Stimulated activated CD4-positive, alpha-beta T cell treated with anti-CD3 and anti-CD28 coated beads, TNF-alpha, amount 100 ng/mL, for 1 hour (primary cell): ENCODE data around the gene NSMCE1.

Experiments
- DNase-seq, 3 donors: peaks; one replicate each; pipeline ENCODE4 v3.0.0-alpha.2; 2020; ENCODE audit warnings: low read depth in 3 of 3, low spot score in 1 of 3

The NSMCE1 gene

DNA sequence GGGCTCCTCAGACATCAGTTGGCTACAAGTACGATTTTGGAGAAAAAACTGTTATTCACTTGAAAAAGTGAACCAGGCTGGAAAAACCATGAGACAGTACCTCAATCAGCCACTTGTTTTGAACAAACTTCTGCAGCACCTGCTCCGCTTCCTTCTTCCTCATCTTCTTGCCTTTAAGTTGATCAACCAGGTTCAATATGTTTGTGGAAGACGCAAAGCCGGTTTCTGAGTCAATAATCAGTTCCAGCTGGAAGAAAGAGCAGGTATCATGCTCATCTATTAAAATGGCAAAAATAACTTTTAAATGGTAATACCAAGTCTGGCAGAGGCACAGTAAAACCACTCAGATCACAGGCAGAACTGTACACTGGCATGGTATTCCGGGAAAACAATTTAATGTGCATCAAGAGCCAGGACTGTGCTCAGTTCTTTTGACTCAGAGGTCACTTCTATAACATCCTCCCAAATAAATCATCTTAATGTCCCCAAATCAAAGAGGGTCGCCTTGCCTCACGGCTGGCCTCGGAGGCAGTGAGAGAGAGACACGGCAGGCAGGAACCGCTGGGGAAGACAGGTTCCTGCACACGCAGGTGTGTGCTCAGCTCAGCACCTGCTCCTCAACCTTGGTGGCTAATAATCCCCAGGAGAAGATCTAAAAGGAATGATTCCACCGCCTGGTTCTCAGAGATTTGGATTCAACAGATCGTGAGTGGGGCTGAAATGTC, 35.5 kb downstream of the NSMCE1 start:
- no peak for DNase-seq

DNA sequence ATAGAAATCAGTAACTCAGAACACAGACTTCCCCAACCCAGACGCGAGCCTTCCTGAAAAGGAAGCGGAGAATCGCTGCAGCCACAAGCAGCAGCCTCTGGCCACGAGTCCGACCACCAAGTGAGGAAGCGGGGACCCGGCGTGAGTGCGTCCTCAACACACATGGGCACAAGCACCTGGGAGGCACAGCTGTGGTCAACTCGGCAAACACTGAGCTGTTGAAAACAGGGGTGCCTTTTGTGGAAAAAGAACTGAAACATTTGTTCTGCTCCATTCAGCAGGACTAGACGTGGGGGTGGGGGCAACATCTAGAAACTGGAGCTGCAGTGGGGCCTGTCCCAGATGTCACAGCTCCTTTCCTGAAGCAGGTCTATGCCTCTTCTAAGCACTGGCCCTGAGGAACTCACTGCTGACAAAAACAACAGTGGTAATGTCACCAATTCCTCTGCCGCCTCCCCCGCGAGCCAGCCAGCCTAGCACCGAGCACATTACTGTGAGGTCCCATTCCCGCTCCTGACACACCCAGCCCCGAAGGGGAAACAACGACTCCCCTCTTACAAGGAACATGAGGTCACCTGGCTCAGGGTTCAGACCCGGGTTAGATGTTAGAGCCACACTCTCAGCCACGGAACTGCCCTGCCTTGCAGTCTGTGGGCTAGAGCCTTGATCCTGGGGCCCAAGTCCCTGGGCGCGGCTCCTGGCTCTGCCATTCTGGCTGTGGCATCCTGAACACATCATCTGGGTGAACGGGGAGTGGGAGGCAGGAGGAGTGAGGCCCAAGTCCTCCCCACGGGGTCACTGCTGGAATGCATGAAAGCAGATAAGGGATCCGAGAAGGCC, 36.3 kb downstream of the NSMCE1 start:
- DNase-seq, result peak in 1 of 3 donors; percentile 33

DNA sequence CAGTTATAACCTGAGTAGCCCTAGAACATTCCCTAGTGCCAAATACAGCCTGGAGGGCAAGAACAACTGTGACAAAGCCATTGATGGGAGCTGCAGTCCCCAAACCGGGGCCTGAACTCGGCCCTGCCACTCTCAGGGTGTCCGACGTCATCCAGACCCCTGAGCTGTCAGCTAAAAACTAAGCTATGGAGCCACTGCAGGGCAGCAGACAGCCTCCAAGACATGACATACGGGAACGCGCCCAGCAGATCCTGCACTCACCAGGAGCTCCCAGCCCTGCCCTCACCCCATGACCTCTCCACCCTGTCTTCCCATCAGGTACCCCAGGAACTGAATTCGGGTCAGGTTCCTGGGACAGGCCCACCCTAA, 36.9 kb downstream of the NSMCE1 start:
- no peak for DNase-seq

DNA sequence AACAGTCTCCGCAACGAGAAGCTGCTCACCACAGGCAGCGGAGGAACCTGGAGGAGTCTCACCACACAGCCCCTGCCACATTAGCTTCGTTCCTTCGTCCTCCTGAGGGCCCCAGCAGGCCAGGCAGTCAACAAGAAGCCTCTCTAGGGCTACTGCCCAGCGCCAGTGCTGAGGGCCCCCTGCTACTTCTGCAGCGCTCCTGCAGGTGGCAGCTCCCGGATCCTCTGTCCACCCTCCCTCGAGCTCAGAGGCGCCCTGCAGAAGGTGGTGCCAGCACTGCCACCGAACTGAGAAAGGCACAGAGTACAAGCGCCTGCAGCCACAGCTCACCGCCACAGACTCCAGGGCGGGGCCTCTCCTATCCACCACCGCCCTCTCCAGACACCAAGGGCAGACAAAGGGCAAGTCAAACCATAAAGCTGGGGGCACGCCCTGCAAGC, 38.0 kb downstream of the NSMCE1 start:
- DNase-seq, result peak; percentile 30 to 64 (median 60)

DNA sequence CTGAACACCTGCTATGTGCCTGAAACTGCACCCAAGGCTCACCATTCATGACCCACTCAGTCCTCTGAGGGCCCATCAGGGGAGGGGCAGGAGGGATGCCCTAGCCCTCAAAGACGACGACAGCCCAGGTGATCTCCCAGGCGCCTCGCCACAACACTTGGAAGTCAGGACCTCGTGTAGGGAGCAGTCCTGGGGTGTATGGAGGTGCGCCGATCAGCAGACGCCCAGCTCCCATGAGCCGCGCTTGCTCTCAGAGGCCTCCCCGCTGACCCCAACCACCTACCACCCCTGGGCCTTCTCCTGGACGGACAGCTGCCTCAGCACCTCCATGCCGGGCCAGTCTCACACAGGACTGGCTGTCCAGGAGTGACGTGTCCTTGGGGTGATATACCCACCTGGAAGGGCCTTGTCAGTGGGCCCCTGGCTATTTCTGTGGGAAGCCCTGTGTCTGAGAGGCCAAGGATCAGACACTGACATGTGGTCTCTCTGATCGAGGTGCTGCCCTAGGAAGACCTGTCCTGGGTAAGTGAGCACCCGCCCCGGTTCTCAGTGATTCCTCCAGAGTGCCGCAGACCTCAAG, 38.6 kb downstream of the NSMCE1 start:
- no peak for DNase-seq

DNA sequence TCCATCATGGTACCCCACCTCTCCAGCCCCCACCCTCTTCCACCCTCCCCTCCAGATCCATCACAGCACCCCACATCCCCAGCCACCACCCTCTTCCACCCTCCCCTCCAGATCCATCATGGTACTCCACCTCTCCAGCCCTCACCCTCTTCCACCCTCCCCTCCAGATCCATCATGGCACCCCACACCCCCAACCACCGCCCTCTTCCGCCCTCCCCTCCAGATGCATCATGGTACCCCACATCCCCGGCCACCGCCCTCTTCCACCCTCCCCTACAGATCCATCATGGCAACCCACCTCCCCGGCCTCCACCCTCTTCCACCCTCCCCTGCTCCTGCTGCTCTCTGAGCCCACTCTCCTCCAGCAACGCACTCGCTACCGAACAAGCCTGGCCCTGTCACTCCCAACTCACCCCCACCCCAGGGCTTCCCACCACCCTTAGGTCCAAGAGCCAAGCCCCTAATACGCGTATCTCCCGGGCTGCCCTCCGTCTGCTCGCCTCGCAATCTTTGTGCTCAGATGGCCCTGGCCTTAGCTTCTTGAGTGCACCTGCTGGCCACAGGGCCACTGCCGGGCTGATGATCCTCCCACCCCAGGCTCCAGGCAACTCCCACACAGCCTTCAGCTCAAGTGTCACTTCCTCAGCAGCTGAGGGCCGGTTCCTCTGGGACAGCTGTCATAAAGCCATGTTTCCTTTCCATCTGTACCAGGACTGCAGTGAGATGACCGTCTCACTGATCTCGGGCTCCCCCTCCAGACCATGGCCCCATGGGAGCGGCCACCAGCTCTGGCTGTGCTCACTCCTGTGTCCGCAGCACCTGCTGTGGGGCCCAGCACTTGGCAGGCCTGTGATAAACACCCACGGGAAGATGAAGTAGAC, 39.7 kb downstream of the NSMCE1 start:
- DNase-seq, result no peak

DNA sequence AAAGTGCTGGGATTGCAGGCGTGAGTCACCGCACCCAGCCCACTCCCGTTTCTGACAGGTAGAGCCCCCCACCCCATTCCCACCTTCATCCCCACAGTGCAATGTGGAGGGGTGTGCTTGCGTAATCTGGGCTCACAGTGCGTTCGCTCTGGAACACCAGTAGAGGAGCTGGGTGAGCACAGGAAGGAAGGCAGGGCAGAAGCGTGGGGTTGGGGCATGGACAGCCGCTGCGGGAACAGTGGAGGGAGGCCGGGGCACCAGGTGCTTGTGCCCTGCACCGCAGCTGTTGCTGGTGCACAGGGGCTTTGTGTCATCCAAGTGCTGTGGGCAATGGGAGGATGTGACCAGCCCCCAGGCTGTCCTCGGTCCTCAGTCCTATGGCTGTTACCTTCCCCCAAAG, 40.5 kb downstream of the NSMCE1 start:
- DNase-seq, result no peak

DNA sequence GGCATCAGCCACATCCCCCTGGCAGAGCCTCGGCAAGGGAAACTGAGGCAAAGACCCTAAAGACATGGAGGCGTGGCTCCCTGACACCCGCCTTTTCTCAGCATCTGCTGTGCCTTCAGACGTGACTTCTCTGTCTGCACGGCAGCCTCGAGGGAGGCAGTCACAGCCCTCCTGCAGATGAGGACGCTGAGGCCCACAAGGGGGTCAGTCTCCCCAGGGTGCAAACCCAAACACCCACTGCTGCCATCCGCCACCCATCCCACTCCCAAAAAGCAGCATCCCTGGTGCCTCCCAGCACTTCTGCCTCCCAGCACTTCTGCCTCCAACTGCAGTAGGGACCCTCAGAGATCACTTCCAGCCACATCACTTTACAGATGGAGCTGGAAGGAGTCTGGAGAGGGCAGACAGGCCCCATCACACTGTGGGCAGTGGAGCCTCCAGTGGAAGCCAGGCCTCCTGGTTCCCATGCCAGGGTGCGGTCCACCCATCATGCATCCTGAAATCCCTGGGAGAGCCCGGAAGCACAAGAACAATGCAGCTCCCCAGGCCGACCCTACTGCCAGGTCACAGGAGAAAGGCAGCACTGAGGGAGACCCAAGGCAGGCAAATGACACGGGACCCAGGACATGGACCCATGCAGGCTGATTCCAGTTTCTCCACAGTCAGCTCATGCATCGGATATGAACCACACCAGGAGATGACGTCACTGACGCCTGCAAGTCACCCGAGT, 41.4 kb downstream of the NSMCE1 start:
- no peak for DNase-seq

DNA sequence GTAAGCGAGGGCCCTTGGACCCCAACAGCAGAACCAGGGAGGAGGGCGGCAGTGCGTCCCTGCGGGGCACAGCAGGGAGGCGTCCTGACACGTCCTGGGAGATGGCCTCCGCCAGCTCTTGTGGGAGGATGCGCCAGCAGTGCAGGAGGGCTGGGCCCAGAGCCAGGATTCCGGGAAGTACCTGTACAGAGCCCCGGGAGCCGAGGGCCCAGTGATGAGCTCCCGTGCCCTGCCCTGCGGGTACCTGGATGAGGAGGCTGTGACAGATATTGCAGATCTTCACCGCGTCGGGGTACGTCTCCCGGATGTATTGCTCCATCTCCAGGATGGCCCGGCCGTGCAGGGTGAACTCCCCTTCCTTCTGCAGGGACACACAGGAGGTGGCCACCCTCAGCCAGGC, 42.1 kb downstream of the NSMCE1 start:
- DNase-seq, result no peak

DNA sequence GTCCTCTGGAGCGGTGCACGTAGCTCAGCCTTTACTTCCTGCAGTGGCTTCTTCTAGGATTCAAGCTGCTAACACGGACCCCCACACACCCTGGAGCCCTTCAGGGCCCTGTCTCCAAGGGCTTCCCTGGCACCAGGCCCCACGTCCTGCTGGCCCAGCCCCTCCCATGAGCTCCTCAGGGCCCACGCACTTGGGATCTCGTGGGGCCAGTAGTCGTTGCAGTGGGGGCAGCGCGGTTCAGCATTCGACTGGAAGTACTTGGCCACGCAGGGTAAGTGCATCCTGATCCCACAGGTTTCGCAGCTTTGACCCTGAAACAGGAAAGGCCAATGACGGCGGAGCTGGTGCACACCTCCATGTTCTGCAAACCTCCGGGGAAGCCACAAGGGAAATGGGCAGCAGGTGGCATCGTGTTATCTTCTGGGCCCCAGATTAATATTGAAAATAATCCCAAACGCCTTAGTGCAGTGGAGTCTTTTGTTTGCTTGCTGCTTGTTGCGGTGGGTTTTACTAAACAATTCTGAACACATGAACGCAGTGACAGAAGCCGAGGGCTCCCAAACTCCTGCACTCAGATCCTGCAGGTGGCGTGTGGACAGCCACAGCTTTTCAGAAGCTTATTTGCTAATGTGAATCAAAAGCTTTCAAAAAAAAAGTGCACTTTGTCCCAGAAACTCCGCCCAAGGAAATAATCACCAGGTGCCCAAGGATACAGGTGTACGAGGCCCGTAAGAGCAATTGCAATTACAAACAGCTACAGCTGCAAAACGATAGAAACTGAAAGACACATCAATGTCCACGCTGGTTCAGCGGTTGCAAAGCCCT, 42.8 kb downstream of the NSMCE1 start:
- DNase-seq, result no peak

DNA sequence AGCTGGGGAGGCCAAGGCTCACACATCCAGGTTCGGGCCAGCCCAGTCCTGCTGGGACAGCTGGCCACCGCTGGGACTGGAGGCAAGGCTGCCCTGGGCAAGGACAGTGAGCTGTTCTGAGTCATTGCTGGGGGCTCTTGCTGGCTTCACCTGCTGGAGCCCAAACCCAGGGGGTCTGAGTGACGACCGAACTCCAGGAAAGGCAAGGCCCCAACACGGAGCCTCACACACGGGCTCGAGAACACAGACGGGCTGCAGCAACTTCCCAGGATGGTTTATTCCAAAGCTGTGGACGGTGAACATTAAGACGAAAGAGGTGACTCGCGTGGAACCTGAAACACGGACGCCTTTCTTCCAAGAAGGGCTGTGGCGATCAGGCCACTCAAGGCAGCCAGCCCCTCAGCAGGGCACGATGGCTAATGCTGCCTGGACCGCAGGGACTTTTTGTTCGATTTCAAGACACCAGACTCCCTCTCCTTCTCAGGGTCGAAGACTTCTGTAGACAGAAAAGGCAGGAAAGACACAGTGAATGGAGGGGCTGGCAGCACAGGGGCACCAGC, 43.8 kb downstream of the NSMCE1 start:
- DNase-seq, result no peak

DNA sequence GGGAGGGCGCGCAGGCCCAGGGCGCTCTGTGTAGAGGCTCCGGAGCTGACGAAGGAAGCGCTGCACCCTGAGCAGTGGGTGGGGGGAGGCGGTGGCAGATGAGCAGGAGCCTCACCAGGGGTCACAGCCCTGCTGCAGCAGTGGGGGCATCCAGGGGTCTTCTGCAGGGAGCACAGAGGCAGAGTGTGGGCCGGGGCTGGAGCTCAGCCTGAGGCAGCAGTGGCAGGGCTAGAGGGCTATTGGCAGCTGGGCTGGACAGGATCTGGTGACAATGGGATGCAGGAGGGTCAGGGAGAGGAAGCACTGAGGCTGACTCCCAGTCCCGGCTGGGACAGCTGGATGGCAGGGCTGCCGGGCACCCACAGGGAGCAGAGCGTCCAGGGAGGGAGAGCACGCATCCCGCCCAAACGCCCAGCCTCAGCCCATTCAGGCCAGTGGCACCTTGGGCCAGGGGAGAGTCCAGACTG, 44.3 kb downstream of the NSMCE1 start:
- no peak for DNase-seq

DNA sequence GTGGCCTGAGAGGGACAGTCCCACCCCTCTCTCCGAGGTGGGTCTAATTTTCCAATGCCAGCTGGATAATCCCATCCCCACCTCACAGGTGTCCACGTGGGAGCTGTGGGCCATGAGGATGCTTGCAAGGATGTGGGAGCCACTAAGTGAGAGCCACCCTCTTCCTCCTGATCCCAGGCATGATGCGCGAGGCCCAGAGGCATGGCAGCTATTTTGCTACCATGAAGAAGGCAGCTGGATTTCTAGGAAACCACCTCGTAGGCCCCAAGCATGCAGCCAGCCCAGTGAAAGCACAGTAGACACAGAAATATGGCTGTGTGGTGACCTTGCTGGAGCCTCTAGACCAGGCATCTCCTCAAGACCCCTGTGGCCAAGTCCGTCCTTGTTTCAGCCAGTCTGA, 44.9 kb downstream of the NSMCE1 start:
- DNase-seq, result no peak

DNA sequence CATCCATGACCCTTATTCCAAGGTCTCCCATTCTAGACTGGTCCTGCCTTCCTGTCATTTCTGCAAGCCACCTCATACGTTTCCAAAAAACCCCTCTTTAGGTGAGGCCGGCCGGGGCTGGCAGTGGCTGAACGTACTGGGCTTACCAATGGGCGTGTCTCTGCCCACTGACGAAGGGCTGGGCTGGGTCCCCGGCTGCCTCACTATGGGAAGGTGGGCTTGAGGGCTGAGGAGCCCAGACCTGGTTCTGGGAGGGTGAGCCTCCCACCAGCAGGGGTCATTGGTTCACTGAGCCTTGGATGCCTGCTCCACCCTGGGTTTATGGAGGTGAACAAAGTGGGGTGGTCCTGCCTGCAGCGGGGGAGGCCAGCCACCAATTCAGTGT, 45.4 kb downstream of the NSMCE1 start:
- no peak for DNase-seq

DNA sequence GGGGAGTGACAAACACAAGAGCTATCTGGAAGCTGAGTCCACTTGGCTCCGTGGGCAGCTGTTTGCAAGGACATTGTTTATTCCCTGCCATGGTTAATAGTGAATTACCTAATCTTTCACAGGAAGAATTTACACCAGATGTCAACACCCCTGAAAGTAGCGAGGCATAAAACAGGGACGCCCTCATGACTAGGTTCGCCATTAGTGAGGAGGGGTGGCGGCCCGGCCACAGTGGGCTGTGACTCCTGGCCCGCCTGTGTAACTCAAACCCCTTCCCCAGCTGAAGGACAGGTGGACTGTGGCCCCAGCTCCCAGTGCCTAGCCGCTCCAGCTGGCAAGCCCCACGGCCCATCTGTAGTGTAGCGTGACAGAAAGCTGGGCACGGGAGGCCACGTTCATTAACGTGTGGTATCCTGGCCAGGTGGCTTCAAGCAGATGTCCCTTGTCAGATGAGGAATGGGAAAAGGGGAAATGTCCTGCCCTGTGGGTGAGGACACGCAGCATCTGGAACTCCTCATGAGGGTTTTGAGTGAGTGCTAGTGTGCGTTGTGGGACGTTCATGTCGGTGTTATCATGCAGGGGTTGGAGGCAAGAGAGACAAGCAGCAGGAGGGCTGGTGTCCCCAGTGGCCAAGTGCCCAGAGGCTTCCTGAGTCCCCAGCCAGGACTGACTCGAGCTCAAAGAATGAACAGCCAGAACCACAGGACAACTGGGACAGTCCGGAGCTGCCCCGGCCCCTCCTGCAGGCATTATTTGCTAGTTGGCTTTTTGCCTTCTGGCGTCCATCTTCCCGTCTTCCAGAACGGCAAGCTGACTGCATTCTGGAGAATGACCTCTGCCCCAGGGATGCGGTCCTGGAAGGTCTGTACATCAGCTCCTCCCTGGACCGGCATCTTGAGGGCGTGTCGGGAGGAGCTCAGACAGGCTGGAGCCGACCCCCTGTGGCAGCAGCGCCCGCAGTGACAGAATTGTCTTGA, 46.0 kb downstream of the NSMCE1 start:
- DNase-seq, result no peak

DNA sequence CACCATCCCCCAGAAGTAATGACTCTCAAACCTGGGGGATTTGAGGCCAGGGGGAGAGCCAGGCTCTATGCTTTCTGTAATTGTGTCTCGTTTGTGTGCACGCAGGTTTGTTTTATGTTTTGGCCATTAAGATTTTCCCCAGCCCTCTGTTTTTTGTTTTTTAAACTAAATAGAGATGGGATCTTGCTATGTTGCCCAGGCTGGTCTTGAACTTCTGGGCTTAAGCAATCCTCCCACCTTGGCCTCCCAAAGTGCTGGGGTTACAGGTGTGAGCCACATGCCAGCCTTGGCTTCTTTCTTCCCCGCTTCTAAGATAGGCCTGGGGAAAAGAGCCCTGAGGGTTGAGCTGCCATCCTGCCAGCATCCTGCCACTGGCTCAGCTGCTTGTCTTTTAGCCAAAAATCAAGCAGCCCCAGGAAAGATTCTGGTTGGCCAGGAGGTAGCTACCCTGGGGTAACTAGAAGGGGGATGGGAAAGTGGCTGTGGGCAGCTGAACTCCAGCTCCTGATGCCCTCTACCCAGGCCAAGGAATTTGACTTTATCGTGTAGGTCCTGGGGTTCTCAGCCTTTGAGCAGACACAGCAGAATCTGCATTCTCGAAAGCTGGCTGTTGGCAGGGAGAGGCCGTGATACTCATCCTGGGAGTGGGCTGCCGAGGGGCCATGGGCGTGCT, 46.9 kb downstream of the NSMCE1 start:
- no peak for DNase-seq

DNA sequence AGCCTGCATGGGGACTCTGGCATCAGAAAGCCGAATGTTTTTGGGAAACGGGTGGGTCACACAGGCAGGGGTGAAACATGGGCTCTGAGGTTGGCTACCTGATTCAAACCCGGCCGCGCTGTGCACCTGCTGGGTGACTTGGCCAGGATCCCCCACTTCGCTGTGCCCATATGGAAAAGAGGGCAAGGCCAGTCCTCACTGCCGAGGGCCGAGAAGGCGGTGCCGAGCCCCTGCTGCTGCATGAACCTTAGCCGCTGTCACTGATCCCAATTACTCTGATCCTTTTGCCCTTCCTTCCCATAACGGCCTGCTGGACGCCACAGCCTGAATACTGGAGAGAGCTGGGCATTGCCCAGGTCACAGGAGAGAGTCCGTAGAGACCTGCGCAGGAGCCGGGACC, 47.6 kb downstream of the NSMCE1 start:
- no peak for DNase-seq

DNA sequence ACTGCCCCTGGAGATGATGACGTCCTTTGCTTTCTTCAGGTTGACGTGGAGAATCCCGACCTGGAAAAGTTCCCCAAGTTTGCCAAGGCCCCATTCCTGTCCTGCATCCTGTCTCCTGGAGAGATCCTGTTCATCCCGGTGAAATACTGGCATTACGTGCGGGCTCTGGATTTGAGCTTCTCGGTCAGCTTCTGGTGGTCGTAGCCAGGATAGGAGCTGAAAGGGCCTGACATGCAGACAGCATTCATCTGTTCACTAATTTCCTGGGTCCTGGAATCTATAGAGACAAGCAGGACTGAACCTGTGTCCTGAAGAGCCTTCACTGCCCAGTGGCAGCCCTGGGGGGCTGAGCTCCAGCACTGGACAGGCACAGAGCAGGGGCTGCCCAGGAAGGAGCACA, 48.0 kb downstream of the NSMCE1 start:
- DNase-seq, result no peak
